Right atrium auricular region (tissue), 2 donors: Measurements from ENCODE around the gene TRAPPC10. TPM values are rescaled to one million over a fixed set of nuclear protein-coding genes. Genes with fewer than 3 reads are reported as not detected.

Experiments used
- DNase-seq: peaks from one replicate; pipeline ENCODE4 v3.0.0-alpha.2; 2019; ENCODE audit warnings: low spot score
- H3K27ac ChIP-seq, 2 donors: fragments of 200-600 bp; sonication (generic); 1 replicate in 1 of 2; 2 replicates in 1 of 2; pipeline ENCODE4 v1.5.1; 2016 to 2019
- H3K27me3 ChIP-seq, 2 donors: fragments of 200-600 bp; sonication (generic); one replicate each; pipeline versions ENCODE4 v1.5.1 to v1.6.0; 2017 to 2019
- H3K36me3 ChIP-seq: fragments of 200-600 bp; sonication (generic); one replicate; pipeline ENCODE4 v1.5.1; 2016
- H3K4me1 ChIP-seq, 2 donors: fragments of 200-600 bp; sonication (generic); one replicate each; pipeline versions ENCODE4 v1.5.1 to v1.6.0; 2017 to 2019
- H3K4me3 ChIP-seq, 2 donors: fragments of 200-600 bp; sonication (generic); 1 replicate in 1 of 2; 2 replicates in 1 of 2; pipeline ENCODE4 v1.5.1; 2017 to 2019; ENCODE audit warnings: mild to moderate bottlenecking in 1 of 2, moderate library complexity in 1 of 2
- H3K9me3 ChIP-seq, 2 donors: fragments of 200-600 bp; sonication (generic); one replicate each; pipeline ENCODE4 v1.5.1; 2019
- CTCF ChIP-seq, 2 donors: fragments of 200-600 bp; sonication (generic); IDR thresholded peaks; one replicate each; pipeline ENCODE4 v1.5.1; 2019; ENCODE audit warnings: antibody characterized with exemption in 2 of 2
- total RNA-seq, 2 donors: library from RNA; depleted of rRNA; stranded (reverse); fragments of >200 nt; gene quantifications; one replicate each; pipeline ENCODE4 v1.1.0, GENCODE V29; 2016

TRAPPC10 gene
- total RNA-seq, 2 donors from 2014 or later = 18.2 to 19.7 TPM

- H3K27me3 ChIP-seq = no peaks in the 10 kb centered on the region
- H3K27ac ChIP-seq = no peak overlapping the region
- H3K9me3 ChIP-seq = no peaks in the 10 kb centered on the region
- TF ChIP-seq CTCF (IDR thresholded peaks at IDR 0.05) = no peak
- DNase-seq = no peak
- peaks cover 0 to 31% of the 10 kb centered on the region in 2 donors for H3K4me1 ChIP-seq
- no peaks in the 10 kb centered on the region for H3K36me3 ChIP-seq
- H3K4me3 ChIP-seq = no peak overlapping the region
These were observed 38.2 kb downstream of the TRAPPC10 start for GRCh38 chr21:44050276-44050675.

DNA sequence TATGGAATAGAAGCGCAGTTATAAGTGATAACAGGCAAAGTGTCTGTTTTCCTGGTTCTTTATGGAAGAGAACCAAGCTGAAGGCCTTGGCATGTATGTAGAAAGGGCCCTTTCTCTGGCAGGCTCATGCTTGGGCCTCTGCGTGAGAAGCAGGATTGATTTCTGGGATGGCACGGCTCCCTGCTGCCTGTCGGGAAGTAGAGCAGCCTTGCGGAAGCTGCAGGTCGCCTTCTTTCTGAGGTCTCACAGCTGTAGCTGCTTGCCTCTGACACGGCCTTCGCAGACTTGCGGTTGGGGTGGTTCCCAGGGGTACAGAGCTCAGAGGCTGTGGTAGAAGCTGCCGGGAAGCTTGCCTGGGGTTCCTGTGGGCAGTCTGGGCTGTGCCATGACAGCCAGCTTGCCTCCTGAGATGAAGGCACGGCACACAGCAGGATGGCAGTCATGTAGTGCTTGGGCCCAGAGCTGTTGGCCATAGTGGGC lies 39.4 kb downstream of the TRAPPC10 start:
- no peak for TF ChIP-seq CTCF (IDR thresholded peaks at IDR 0.05)
- Histone ChIP-seq H3K27ac (peak overlapping the region; percentile 42 to 67), H3K9me3 (no peaks in the 10 kb centered on the region), H3K4me3 (no peak overlapping the region), H3K27me3 (no peaks in the 10 kb centered on the region), H3K4me1 (peaks cover 0 to 31% of the 10 kb centered on the region in 2 donors), H3K36me3 (peaks cover 5% of the 10 kb centered on the region)
- DNase-seq = peak; percentile 62

DNA sequence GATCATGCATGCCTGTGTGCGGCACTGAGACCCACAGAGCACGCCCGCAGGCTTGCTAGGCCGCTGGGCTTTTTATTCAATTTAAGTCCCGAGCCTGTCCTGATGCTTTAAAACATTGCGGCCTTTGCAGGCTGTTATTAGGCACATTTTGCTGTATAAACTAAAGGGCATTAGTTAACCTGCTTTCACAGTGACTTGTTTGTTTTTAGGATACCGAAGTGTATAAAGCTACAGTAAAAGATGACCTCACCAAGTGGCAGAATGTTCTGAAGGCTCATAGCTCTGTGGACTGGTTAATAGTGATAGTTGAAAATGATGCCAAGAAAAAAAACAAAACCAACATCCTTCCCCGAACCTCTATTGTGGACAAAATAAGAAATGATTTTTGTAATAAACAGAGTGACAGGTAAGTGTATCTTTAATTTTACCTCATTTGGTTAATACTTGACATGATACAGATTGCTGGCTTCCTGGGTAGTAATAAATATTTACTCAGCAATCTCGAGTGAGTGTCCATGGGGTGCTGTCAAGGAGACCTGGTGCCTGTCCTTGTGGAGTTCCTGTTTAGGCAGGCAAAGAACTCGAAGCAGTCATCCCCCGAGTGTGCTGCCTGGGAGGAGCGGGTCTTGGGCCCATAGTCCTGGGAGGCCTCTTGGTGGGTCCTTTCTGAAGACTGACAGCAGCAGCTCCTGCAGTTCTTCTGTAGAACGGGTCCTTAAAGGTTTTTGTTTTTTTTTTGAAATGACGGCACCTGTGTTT lies 40.1 kb downstream of the TRAPPC10 start:
- peaks cover 0 to 31% of the 10 kb centered on the region in 2 donors for H3K4me1 ChIP-seq
- TF ChIP-seq CTCF (IDR thresholded peaks at IDR 0.05) = no peak
- peak overlapping the region; percentile 42 to 67 for H3K27ac ChIP-seq
- no peaks in the 10 kb centered on the region for H3K27me3 ChIP-seq
- H3K36me3 ChIP-seq = peaks cover 10% of the 10 kb centered on the region
- H3K9me3 ChIP-seq = no peaks in the 10 kb centered on the region
- no peak for DNase-seq
- H3K4me3 ChIP-seq = no peak overlapping the region

GRCh38 chr21:44052830-44053226 lies 40.7 kb downstream of the TRAPPC10 start:
- no peaks in the 10 kb centered on the region for H3K27me3 ChIP-seq
- peaks cover 15% of the 10 kb centered on the region for H3K36me3 ChIP-seq
- H3K4me3 ChIP-seq = no peak overlapping the region
- peak overlapping the region; percentile 1 to 42 for H3K27ac ChIP-seq
- peaks cover 0 to 31% of the 10 kb centered on the region in 2 donors for H3K4me1 ChIP-seq
- no peak for TF ChIP-seq CTCF (IDR thresholded peaks at IDR 0.05)
- no peak for DNase-seq
- H3K9me3 ChIP-seq = no peaks in the 10 kb centered on the region

- H3K27me3 ChIP-seq = no peaks in the 10 kb centered on the region
- no peak for TF ChIP-seq CTCF (IDR thresholded peaks at IDR 0.05)
- H3K27ac ChIP-seq = no peak overlapping the region
- DNase-seq = no peak
- no peaks in the 10 kb centered on the region for H3K9me3 ChIP-seq
- no peak overlapping the region for H3K4me3 ChIP-seq
- peaks cover 0 to 31% of the 10 kb centered on the region in 2 donors for H3K4me1 ChIP-seq
- peaks cover 15% of the 10 kb centered on the region for H3K36me3 ChIP-seq
These were observed 41.5 kb downstream of the TRAPPC10 start for GRCh38 chr21:44053567-44053966.
